ENCODE data around the gene POM121.
"Not testable (repeated sequence)": the region's sequence is repeated elsewhere in the genome, so short reads cannot be mapped to it uniquely, and the experiment has no call there.

DNA sequence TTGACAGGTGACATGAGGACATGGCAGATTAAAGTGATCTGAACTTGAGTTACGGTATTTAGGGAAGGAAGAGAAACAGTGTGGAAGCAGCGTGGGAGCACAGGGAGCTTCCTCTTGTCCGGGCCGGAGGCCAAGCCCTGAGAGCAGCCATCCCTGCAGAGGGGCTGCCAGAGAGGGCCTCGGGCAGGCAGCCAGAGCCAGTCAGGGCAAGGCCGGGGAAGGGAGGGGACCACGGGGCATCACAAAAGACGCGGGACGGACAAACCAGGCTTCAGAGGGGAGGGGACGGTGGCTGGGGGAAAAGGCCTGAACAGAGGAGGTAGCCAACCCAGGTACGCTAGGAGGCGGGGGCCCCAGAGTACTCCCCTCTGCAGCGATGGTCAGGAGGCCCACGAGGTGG lies 20.0 kb downstream of the POM121 start:
- TF ChIP-seq, protein P1, sequence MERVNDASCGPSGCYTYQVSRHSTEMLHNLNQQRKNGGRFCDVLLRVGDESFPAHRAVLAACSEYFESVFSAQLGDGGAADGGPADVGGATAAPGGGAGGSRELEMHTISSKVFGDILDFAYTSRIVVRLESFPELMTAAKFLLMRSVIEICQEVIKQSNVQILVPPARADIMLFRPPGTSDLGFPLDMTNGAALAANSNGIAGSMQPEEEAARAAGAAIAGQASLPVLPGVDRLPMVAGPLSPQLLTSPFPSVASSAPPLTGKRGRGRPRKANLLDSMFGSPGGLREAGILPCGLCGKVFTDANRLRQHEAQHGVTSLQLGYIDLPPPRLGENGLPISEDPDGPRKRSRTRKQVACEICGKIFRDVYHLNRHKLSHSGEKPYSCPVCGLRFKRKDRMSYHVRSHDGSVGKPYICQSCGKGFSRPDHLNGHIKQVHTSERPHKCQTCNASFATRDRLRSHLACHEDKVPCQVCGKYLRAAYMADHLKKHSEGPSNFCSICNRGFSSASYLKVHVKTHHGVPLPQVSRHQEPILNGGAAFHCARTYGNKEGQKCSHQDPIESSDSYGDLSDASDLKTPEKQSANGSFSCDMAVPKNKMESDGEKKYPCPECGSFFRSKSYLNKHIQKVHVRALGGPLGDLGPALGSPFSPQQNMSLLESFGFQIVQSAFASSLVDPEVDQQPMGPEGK (CRISPR knock-in tag; IDR thresholded peaks at IDR 0.05; ENCODE audit: borderline replicate concordance): not testable (repeated sequence)
- not testable (repeated sequence) for TF ChIP-seq ZNF70, ESRRG, ISL1 (CRISPR knock-in tag; IDR thresholded peaks at IDR 0.05)

All from SK-N-SH treated with all-trans-retinoic acid at 6 μM for 48 hours (cell line).